Measurements from ENCODE around the gene SIK3. TPM values are rescaled to one million over a fixed set of nuclear protein-coding genes. Genes with fewer than 3 reads are reported as not detected.

SIK3 gene
- total and polyA plus RNA-seq, 2 experiments from 2014 or later, result 6.1 to 33.9 TPM

DNA sequence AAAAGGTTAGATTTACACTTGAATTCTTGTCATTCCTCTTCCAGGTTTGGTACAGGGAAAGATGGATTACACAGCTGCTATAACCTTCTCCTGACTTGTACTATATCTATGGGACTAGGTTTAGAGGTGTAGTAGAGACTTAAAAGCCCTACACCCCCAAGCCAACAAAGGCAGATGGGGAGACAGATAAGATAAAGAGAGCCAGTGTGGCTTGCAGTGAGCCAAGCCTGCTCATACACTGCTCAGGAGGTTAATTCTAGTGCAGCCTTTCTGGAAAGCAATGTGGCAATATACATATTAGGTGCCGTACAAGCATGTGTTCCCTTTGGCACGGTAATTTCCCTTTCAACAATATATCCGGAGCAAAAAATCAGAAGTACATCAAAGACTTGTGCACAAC, 10.8 kb downstream of the SIK3 start:
- ATAC-seq, result no peak
- Histone ChIP-seq H2AFZ (no peak overlapping the region), H3K79me2 (replicated peaks; ENCODE audit: insufficient read depth) (peaks cover 100% of the 10 kb centered on the region), H3K36me3 (ENCODE audit: insufficient read depth) (no peaks in the 10 kb centered on the region), H3F3A (replicated peaks; ENCODE audit: low read depth) (no peaks in the 10 kb centered on the region), H3K4me1 (ENCODE audit: insufficient read depth) (peaks cover 8% of the 10 kb centered on the region; the same call in 1 of the 2 replicates), H4K20me1 (replicated peaks; ENCODE audit: insufficient read depth) (peaks cover 33% of the 10 kb centered on the region), H3K9me2 (ENCODE audit: insufficient read depth) (no peaks in the 10 kb centered on the region), H3K4me3 (no peak overlapping the region), H3K27ac (ENCODE audit: low read depth) (no peak overlapping the region; the same call in 1 of the 2 replicates), H3K27me3 (ENCODE audit: insufficient read depth) (no peaks in the 10 kb centered on the region), H3K4me2 (no peak overlapping the region)
- H3K27me3 Mint-ChIP-seq (ENCODE audit: insufficient read depth, low read depth, poor library complexity), result peaks cover 2% of the 10 kb centered on the region
- DNase-seq (ENCODE audit: low spot score), result no peak
- TF ChIP-seq ZNF114 (CRISPR knock-in tag; IDR thresholded peaks at IDR 0.05) (no peak), STAT1 (IDR thresholded peaks at IDR 0.05; ENCODE audit: unreplicated experiment) (no peak), POLR2AphosphoS5 (IDR thresholded peaks at IDR 0.05; ENCODE audit: low read depth) (no peak), EZH2phosphoT487 (IDR thresholded peaks at IDR 0.05; ENCODE audit: unreplicated experiment) (no peak), NANOG (IDR thresholded peaks at IDR 0.05; ENCODE audit: borderline replicate concordance) (no peak), EZH2 (IDR thresholded peaks at IDR 0.05; ENCODE audit: low read depth, unreplicated experiment) (no peak), ZNF331 (CRISPR knock-in tag; IDR thresholded peaks at IDR 0.05; ENCODE audit: low read depth) (no peak)
- TF ChIP-seq, protein P1, sequence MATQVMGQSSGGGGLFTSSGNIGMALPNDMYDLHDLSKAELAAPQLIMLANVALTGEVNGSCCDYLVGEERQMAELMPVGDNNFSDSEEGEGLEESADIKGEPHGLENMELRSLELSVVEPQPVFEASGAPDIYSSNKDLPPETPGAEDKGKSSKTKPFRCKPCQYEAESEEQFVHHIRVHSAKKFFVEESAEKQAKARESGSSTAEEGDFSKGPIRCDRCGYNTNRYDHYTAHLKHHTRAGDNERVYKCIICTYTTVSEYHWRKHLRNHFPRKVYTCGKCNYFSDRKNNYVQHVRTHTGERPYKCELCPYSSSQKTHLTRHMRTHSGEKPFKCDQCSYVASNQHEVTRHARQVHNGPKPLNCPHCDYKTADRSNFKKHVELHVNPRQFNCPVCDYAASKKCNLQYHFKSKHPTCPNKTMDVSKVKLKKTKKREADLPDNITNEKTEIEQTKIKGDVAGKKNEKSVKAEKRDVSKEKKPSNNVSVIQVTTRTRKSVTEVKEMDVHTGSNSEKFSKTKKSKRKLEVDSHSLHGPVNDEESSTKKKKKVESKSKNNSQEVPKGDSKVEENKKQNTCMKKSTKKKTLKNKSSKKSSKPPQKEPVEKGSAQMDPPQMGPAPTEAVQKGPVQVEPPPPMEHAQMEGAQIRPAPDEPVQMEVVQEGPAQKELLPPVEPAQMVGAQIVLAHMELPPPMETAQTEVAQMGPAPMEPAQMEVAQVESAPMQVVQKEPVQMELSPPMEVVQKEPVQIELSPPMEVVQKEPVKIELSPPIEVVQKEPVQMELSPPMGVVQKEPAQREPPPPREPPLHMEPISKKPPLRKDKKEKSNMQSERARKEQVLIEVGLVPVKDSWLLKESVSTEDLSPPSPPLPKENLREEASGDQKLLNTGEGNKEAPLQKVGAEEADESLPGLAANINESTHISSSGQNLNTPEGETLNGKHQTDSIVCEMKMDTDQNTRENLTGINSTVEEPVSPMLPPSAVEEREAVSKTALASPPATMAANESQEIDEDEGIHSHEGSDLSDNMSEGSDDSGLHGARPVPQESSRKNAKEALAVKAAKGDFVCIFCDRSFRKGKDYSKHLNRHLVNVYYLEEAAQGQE (IDR thresholded peaks at IDR 0.05; ENCODE audit: unreplicated experiment), result no peak
- TF ChIP-seq, protein P2, sequence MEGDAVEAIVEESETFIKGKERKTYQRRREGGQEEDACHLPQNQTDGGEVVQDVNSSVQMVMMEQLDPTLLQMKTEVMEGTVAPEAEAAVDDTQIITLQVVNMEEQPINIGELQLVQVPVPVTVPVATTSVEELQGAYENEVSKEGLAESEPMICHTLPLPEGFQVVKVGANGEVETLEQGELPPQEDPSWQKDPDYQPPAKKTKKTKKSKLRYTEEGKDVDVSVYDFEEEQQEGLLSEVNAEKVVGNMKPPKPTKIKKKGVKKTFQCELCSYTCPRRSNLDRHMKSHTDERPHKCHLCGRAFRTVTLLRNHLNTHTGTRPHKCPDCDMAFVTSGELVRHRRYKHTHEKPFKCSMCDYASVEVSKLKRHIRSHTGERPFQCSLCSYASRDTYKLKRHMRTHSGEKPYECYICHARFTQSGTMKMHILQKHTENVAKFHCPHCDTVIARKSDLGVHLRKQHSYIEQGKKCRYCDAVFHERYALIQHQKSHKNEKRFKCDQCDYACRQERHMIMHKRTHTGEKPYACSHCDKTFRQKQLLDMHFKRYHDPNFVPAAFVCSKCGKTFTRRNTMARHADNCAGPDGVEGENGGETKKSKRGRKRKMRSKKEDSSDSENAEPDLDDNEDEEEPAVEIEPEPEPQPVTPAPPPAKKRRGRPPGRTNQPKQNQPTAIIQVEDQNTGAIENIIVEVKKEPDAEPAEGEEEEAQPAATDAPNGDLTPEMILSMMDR (conservative IDR thresholded peaks at IDR 0.05; ENCODE audit: low read depth in 2 of 2), result no peak
- TF ChIP-seq, protein P3, sequence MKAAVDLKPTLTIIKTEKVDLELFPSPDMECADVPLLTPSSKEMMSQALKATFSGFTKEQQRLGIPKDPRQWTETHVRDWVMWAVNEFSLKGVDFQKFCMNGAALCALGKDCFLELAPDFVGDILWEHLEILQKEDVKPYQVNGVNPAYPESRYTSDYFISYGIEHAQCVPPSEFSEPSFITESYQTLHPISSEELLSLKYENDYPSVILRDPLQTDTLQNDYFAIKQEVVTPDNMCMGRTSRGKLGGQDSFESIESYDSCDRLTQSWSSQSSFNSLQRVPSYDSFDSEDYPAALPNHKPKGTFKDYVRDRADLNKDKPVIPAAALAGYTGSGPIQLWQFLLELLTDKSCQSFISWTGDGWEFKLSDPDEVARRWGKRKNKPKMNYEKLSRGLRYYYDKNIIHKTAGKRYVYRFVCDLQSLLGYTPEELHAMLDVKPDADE (IDR thresholded peaks at IDR 0.05), result no peak
- TF ChIP-seq, protein P4, sequence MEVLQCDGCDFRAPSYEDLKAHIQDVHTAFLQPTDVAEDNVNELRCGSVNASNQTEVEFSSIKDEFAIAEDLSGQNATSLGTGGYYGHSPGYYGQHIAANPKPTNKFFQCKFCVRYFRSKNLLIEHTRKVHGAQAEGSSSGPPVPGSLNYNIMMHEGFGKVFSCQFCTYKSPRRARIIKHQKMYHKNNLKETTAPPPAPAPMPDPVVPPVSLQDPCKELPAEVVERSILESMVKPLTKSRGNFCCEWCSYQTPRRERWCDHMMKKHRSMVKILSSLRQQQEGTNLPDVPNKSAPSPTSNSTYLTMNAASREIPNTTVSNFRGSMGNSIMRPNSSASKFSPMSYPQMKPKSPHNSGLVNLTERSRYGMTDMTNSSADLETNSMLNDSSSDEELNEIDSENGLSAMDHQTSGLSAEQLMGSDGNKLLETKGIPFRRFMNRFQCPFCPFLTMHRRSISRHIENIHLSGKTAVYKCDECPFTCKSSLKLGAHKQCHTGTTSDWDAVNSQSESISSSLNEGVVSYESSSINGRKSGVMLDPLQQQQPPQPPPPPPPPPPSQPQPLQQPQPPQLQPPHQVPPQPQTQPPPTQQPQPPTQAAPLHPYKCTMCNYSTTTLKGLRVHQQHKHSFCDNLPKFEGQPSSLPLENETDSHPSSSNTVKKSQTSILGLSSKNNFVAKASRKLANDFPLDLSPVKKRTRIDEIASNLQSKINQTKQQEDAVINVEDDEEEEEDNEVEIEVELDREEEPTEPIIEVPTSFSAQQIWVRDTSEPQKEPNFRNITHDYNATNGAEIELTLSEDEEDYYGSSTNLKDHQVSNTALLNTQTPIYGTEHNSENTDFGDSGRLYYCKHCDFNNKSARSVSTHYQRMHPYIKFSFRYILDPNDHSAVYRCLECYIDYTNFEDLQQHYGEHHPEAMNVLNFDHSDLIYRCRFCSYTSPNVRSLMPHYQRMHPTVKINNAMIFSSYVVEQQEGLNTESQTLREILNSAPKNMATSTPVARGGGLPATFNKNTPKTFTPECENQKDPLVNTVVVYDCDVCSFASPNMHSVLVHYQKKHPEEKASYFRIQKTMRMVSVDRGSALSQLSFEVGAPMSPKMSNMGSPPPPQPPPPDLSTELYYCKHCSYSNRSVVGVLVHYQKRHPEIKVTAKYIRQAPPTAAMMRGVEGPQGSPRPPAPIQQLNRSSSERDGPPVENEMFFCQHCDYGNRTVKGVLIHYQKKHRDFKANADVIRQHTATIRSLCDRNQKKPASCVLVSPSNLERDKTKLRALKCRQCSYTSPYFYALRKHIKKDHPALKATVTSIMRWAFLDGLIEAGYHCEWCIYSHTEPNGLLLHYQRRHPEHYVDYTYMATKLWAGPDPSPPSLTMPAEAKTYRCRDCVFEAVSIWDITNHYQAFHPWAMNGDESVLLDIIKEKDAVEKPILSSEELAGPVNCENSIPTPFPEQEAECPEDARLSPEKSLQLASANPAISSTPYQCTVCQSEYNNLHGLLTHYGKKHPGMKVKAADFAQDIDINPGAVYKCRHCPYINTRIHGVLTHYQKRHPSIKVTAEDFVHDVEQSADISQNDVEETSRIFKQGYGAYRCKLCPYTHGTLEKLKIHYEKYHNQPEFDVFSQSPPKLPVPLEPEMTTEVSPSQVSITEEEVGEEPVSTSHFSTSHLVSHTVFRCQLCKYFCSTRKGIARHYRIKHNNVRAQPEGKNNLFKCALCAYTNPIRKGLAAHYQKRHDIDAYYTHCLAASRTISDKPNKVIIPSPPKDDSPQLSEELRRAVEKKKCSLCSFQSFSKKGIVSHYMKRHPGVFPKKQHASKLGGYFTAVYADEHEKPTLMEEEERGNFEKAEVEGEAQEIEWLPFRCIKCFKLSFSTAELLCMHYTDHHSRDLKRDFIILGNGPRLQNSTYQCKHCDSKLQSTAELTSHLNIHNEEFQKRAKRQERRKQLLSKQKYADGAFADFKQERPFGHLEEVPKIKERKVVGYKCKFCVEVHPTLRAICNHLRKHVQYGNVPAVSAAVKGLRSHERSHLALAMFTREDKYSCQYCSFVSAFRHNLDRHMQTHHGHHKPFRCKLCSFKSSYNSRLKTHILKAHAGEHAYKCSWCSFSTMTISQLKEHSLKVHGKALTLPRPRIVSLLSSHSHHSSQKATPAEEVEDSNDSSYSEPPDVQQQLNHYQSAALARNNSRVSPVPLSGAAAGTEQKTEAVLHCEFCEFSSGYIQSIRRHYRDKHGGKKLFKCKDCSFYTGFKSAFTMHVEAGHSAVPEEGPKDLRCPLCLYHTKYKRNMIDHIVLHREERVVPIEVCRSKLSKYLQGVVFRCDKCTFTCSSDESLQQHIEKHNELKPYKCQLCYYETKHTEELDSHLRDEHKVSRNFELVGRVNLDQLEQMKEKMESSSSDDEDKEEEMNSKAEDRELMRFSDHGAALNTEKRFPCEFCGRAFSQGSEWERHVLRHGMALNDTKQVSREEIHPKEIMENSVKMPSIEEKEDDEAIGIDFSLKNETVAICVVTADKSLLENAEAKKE (CRISPR knock-in tag; IDR thresholded peaks at IDR 0.05), result no peak
- no peak overlapping the region for H3K27ac Mint-ChIP-seq
- no peaks in the 10 kb centered on the region; the same call in 2 of the 3 replicates for H3K9me3 Mint-ChIP-seq
- no peak overlapping the region for H3K4me3 Mint-ChIP-seq
- H3K36me3 Mint-ChIP-seq (ENCODE audit: low read depth), result peaks cover 11% of the 10 kb centered on the region
- H3K4me1 Mint-ChIP-seq, result peaks cover 24% of the 10 kb centered on the region

Data from GM23338 (cell line).